Measurements from ENCODE around the gene COX10.

The COX10 gene

DNA sequence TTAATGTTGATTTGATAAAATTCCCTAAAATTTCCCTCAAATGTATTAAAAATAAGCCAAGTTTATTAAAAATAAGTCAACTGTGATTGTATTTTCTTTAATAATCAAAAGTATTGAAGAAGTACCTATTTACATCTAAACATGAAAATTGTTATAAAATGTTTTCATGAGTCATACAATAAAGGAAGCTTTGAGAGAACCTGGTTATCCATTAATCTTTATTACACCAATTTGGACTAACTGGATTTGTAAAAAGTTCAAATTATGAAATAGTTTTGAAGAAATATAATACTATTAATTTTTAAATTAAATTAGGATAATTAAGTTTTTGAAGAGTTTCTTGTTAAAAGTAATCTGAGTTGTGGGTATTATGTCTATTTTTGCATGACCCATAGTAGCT lies 63.8 kb downstream of the COX10 start:
- no peak overlapping the region for H3K4me3 ChIP-seq (ENCODE audit: low read depth, low read length)

DNA sequence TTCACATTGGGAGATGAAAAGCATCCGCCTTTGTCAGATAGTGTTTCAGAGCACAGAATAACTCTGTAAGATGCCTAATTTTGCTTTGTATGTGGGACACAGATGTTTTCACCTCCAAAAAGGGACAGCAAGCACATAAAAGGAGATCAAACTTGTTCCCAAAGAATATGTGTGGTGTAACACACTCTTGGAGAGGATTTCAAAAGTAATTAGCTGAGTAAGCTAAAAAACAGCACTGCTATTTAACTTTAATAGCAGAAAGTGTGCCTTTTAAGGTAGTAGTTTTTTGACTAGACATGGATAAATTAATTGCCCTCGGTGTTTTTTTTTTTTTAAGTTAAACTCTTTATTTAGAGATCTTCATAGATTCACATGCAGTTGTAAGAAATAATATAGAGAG lies 65.2 kb downstream of the COX10 start:
- Histone ChIP-seq H3K4me1 (ENCODE audit: control insufficient read depth, insufficient read depth, low read length) (peaks cover 17% of the 10 kb centered on the region), H3K4me3 (ENCODE audit: low read depth, low read length) (no peak overlapping the region), H3K27me3 (ENCODE audit: control insufficient read depth, insufficient read depth, low read length) (no peaks in the 10 kb centered on the region), H3K36me3 (ENCODE audit: control insufficient read depth, insufficient read depth, low read length) (no peaks in the 10 kb centered on the region), H3K9ac (ENCODE audit: low read depth, low read length) (no peak overlapping the region), H3K9me3 (ENCODE audit: control insufficient read depth, insufficient read depth, low read length) (no peaks in the 10 kb centered on the region)

More for the DNA sequence above, 63.8 kb downstream of the COX10 start:
- no peaks in the 10 kb centered on the region for H3K27me3 ChIP-seq (ENCODE audit: control insufficient read depth, insufficient read depth, low read length)
- no peaks in the 10 kb centered on the region for H3K36me3 ChIP-seq (ENCODE audit: control insufficient read depth, insufficient read depth, low read length)
- no peaks in the 10 kb centered on the region for H3K9me3 ChIP-seq (ENCODE audit: control insufficient read depth, insufficient read depth, low read length)
- no peak overlapping the region for H3K9ac ChIP-seq (ENCODE audit: low read depth, low read length)
- peaks cover 20% of the 10 kb centered on the region for H3K4me1 ChIP-seq (ENCODE audit: control insufficient read depth, insufficient read depth, low read length)

DNA sequence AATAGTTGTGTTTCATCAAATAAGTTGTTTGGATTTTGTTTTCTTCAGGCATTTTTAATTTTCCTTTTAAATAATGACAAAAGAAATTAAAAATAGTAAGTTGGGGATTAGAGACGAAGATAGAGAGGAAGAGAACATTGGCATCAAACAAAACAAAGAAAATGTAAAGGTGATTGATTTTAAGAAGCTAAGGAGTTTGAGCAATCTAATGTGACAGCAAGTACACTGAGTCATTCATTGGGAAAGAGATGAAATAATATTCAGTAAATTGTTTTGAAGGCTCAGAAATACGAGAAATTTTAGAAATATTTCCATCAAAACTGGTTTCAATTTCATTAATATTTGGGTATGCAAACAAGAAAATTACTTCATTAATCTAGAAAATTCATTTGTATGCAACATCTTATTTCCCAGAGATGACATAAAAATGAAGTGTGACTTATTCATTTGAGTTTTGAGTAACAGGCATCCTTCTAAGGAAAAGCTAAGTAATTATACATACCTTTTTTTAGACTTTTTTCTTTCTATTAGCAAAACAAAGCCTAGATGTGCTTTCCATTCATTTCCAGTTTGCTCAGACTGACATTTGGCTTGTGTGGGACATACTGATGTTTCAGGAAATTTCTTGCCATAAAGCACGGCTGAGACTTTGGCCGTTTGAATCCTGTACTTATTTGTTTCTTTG lies 66.7 kb downstream of the COX10 start:
- Histone ChIP-seq H3K9me3 (ENCODE audit: control insufficient read depth, insufficient read depth, low read length) (no peaks in the 10 kb centered on the region), H3K9ac (ENCODE audit: low read depth, low read length) (no peak overlapping the region), H3K4me3 (ENCODE audit: low read depth, low read length) (no peak overlapping the region), H3K4me1 (ENCODE audit: control insufficient read depth, insufficient read depth, low read length) (peaks cover 11% of the 10 kb centered on the region), H3K36me3 (ENCODE audit: control insufficient read depth, insufficient read depth, low read length) (no peaks in the 10 kb centered on the region), H3K27me3 (ENCODE audit: control insufficient read depth, insufficient read depth, low read length) (no peaks in the 10 kb centered on the region)

DNA sequence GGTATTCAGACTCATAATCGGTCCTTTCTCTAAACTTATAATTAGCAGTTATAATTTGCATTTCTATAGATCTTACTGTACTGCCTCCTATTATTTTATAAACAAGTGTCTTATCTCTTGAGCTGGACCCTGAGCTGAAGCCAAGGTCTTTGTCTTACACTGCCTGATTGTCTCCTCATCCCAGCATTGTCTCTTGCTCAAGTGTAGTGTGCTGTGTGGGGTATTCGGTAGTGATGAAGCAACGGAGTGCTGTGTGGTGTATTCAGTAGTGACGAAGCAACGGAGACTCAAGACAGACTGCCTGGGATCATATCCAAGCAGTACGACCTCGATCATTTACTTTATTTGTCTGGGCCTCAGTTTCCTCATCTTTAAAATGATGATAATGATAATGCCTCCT lies 69.3 kb downstream of the COX10 start:
- no peak overlapping the region for H3K9ac ChIP-seq (ENCODE audit: low read depth, low read length)
- H3K9me3 ChIP-seq (ENCODE audit: control insufficient read depth, insufficient read depth, low read length), result no peaks in the 10 kb centered on the region
- H3K27me3 ChIP-seq (ENCODE audit: control insufficient read depth, insufficient read depth, low read length), result no peaks in the 10 kb centered on the region
- peaks cover 32% of the 10 kb centered on the region for H3K4me1 ChIP-seq (ENCODE audit: control insufficient read depth, insufficient read depth, low read length)
- no peaks in the 10 kb centered on the region for H3K36me3 ChIP-seq (ENCODE audit: control insufficient read depth, insufficient read depth, low read length)
- H3K4me3 ChIP-seq (ENCODE audit: low read depth, low read length), result no peak overlapping the region

DNA sequence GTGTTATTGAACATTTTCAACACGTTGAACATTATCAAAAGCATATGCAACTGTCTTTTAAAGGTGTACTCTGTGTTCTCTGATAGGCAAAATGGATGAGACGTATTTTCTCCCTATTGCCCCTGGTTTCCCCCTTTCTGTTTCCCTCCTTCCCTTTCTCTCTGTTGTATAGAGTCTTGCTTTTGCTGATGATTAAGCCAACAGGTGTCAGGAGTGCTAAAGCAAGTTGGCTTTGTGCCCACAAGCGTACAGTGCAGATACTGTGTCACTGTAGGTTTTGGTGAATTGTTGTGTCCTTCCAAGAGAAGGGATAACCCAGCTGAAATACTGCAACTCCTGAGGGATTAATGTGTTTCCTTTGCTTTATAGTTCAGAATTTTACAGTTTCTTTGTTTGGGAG lies 74.4 kb downstream of the COX10 start:
- Histone ChIP-seq H3K4me1 (ENCODE audit: control insufficient read depth, insufficient read depth, low read length) (peaks cover 27% of the 10 kb centered on the region), H3K9ac (ENCODE audit: low read depth, low read length) (no peak overlapping the region), H3K9me3 (ENCODE audit: control insufficient read depth, insufficient read depth, low read length) (no peaks in the 10 kb centered on the region), H3K4me3 (ENCODE audit: low read depth, low read length) (no peak overlapping the region), H3K27me3 (ENCODE audit: control insufficient read depth, insufficient read depth, low read length) (no peaks in the 10 kb centered on the region), H3K36me3 (ENCODE audit: control insufficient read depth, insufficient read depth, low read length) (no peaks in the 10 kb centered on the region)

DNA sequence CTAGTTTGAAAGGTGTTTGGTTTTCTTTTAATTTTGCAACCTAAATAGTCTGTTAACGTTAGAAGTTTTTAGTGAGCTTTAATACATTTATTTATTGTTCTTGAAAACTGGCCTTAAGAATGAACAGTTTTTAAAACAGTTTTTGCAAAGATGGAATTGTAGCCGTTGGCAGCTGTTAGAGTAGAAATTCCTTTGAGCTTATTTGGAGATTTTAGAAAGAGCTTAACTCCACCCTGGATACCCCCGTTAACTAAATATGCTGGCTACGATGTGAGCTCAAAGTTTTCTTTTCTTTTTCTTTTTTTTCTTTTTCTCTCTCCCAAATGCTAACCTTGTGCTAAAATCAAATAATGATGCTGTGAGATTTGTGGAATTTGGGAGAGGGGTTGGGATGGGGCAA lies 75.2 kb downstream of the COX10 start:
- Histone ChIP-seq H3K9ac (ENCODE audit: low read depth, low read length) (no peak overlapping the region), H3K27me3 (ENCODE audit: control insufficient read depth, insufficient read depth, low read length) (no peaks in the 10 kb centered on the region), H3K36me3 (ENCODE audit: control insufficient read depth, insufficient read depth, low read length) (no peaks in the 10 kb centered on the region), H3K4me1 (ENCODE audit: control insufficient read depth, insufficient read depth, low read length) (peaks cover 27% of the 10 kb centered on the region), H3K4me3 (ENCODE audit: low read depth, low read length) (no peak overlapping the region), H3K9me3 (ENCODE audit: control insufficient read depth, insufficient read depth, low read length) (no peaks in the 10 kb centered on the region)

DNA sequence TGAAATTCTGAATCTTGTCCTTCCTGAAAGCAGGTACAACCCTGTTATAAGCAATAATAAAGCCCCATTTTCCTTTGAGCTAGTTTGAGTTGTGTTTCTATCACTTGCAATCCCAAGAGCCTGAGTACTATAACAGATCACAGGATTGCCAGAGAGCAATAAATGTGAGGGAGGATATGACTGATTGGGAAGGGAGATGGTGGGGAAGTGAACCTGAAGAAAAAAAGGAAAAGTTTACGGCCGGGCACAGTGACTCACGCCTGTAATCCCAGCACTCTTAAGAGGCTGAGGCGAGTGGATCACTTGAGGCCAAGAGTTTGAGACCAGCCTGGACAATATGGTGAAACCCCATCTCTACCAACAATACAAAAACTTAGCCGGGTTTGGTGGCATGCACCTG lies 80.4 kb downstream of the COX10 start:
- Histone ChIP-seq H3K27me3 (ENCODE audit: control insufficient read depth, insufficient read depth, low read length) (no peaks in the 10 kb centered on the region), H3K4me3 (ENCODE audit: low read depth, low read length) (no peak overlapping the region), H3K36me3 (ENCODE audit: control insufficient read depth, insufficient read depth, low read length) (no peaks in the 10 kb centered on the region), H3K4me1 (ENCODE audit: control insufficient read depth, insufficient read depth, low read length) (peaks cover 3% of the 10 kb centered on the region), H3K9ac (ENCODE audit: low read depth, low read length) (no peak overlapping the region), H3K9me3 (ENCODE audit: control insufficient read depth, insufficient read depth, low read length) (no peaks in the 10 kb centered on the region)

DNA sequence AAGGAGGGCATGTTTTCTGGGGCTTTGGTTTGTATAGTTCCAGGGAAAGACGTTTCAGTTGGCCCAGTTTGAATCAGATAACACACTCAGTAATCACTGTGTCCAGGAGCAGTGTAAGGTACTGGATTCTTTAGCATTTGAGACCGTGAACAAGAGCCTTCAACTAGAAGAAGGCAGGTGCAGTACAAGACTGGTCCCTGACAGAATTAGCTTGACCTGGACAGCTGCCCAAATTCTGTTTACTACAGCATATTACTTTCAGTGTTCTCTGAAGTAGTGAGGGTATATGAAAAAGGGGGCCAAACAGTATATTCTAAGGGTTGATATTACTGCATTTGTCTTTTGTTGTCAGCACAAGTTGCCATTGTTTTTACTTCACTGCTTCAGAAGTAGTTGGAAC lies 81.3 kb downstream of the COX10 start:
- H3K9ac ChIP-seq (ENCODE audit: low read depth, low read length), result no peak overlapping the region
- peaks cover 3% of the 10 kb centered on the region for H3K4me1 ChIP-seq (ENCODE audit: control insufficient read depth, insufficient read depth, low read length)
- H3K9me3 ChIP-seq (ENCODE audit: control insufficient read depth, insufficient read depth, low read length), result no peaks in the 10 kb centered on the region
- H3K4me3 ChIP-seq (ENCODE audit: low read depth, low read length), result no peak overlapping the region
- no peaks in the 10 kb centered on the region for H3K36me3 ChIP-seq (ENCODE audit: control insufficient read depth, insufficient read depth, low read length)
- no peaks in the 10 kb centered on the region for H3K27me3 ChIP-seq (ENCODE audit: control insufficient read depth, insufficient read depth, low read length)

DNA sequence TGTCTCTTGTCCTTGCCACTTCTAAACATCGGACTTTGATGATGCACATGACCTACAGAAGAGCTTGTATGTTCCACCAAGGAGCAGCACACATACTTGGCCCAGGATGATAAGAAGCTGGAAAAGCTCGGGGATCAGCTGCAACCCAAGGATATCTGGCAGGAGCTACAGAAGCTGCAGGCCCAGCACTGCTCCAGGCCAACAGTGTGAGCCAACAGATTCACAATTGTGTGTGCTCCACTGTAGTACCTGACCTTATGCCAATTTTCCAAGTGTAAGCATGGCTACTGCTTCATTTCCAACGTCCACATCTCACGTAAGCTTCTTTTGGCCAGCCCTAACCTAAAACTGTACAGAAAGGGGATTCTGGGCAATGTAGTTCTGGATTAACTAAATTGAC lies 83.4 kb downstream of the COX10 start:
- Histone ChIP-seq H3K4me3 (ENCODE audit: low read depth, low read length) (no peak overlapping the region), H3K4me1 (ENCODE audit: control insufficient read depth, insufficient read depth, low read length) (peaks cover 3% of the 10 kb centered on the region), H3K36me3 (ENCODE audit: control insufficient read depth, insufficient read depth, low read length) (no peaks in the 10 kb centered on the region), H3K27me3 (ENCODE audit: control insufficient read depth, insufficient read depth, low read length) (no peaks in the 10 kb centered on the region), H3K9me3 (ENCODE audit: control insufficient read depth, insufficient read depth, low read length) (no peaks in the 10 kb centered on the region), H3K9ac (ENCODE audit: low read depth, low read length) (no peak overlapping the region)

DNA sequence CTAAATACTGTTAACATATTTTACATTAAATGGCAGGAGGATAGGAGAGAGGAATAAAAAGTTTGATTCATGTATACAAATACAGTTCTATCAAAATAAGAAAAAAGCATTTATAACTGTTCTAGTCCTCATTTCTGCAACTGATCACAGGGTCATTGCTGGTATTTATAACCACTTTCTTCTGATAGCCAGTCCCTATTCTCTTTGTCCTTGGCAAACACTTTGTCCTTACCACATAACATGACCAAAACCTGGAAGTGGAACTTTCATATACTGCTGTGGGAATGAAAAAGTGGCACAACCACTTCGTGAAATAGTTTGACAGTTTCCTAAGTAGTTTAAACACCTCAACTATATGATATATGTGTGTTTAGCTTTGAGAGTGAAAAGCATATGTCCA lies 84.1 kb downstream of the COX10 start:
- H3K4me3 ChIP-seq (ENCODE audit: low read depth, low read length), result no peak overlapping the region
- H3K9ac ChIP-seq (ENCODE audit: low read depth, low read length), result no peak overlapping the region
- no peaks in the 10 kb centered on the region for H3K4me1 ChIP-seq (ENCODE audit: control insufficient read depth, insufficient read depth, low read length)
- no peaks in the 10 kb centered on the region for H3K36me3 ChIP-seq (ENCODE audit: control insufficient read depth, insufficient read depth, low read length)
- H3K9me3 ChIP-seq (ENCODE audit: control insufficient read depth, insufficient read depth, low read length), result no peaks in the 10 kb centered on the region
- H3K27me3 ChIP-seq (ENCODE audit: control insufficient read depth, insufficient read depth, low read length), result no peaks in the 10 kb centered on the region

DNA sequence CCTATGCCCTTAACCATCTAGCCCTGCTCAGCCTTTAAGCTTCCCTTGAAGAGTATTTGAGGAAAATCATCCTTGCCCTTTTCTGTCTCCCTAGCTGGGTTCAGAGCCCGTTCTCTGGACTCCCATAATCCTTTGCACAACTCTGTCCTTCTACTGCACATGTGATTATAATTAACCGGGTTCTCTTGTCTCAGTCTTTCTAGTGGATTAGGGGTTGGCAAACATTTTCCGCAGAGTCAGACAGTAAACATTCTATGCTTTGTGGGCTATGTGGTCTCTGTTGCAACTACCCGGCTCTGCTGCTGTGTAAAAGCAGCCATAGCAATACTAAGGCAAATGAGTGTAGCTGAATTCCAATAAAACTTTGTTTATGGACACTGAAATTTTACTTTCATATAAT lies 87.4 kb downstream of the COX10 start:
- no peaks in the 10 kb centered on the region for H3K36me3 ChIP-seq (ENCODE audit: control insufficient read depth, insufficient read depth, low read length)
- H3K27me3 ChIP-seq (ENCODE audit: control insufficient read depth, insufficient read depth, low read length), result no peaks in the 10 kb centered on the region
- no peaks in the 10 kb centered on the region for H3K4me1 ChIP-seq (ENCODE audit: control insufficient read depth, insufficient read depth, low read length)
- H3K4me3 ChIP-seq (ENCODE audit: low read depth, low read length), result no peak overlapping the region
- no peaks in the 10 kb centered on the region for H3K9me3 ChIP-seq (ENCODE audit: control insufficient read depth, insufficient read depth, low read length)
- H3K9ac ChIP-seq (ENCODE audit: low read depth, low read length), result no peak overlapping the region

DNA sequence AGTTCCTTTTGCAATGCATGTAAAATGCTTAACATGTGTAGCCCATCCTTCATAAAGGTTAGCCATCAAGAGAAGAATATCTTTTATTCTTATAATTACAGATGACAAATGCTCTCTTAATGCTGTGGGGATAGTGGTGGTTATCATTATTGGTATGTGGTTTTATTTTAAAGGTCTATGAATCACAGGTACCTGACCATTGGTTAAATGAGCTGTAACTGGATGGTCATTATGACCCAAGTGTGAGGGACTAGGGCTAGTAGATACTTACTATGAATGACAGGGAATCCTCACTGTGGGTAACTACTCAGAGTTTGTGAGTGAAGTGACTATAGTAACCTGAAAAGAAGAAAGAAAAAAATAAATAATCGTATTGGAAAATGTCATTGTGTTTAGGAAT lies 88.5 kb downstream of the COX10 start:
- H3K9ac ChIP-seq (ENCODE audit: low read depth, low read length), result no peak overlapping the region
- no peaks in the 10 kb centered on the region for H3K9me3 ChIP-seq (ENCODE audit: control insufficient read depth, insufficient read depth, low read length)
- no peaks in the 10 kb centered on the region for H3K4me1 ChIP-seq (ENCODE audit: control insufficient read depth, insufficient read depth, low read length)
- H3K4me3 ChIP-seq (ENCODE audit: low read depth, low read length), result no peak overlapping the region
- H3K27me3 ChIP-seq (ENCODE audit: control insufficient read depth, insufficient read depth, low read length), result no peaks in the 10 kb centered on the region
- no peaks in the 10 kb centered on the region for H3K36me3 ChIP-seq (ENCODE audit: control insufficient read depth, insufficient read depth, low read length)

Data from iPS-15b (cell line).